HepG2 (cell line): ENCODE results near the gene GPX2. TPM values are rescaled to one million over a fixed set of nuclear protein-coding genes. Genes with fewer than 3 reads are reported as not detected.

Experiments used
- JUND ChIP-seq: sonication (generic); formaldehyde crosslinking; IDR thresholded peaks from 2 replicates; pipeline ENCODE4 v1.8.0; 2022; ENCODE audit warnings: mild to moderate bottlenecking, missing genetic modification reagents
- ZNF407 ChIP-seq: sonication (generic); formaldehyde crosslinking; IDR thresholded peaks from one replicate; pipeline ENCODE4 v1.5.1; 2020; ENCODE audit warnings: mild to moderate bottlenecking, missing genetic modification reagents; ENCODE audit errors: not compliant biosample characterization
- ZSCAN31 ChIP-seq: sonication (generic); formaldehyde crosslinking; IDR thresholded peaks from 2 replicates; pipeline ENCODE4 v1.5.0; 2020; ENCODE audit warnings: low read depth, mild to moderate bottlenecking, missing genetic modification reagents
- polyA plus RNA-seq, 8 experiments: library from polyadenylated mRNA; depleted of rRNA in 3 of 8; stranded (reverse) in 7 of 8; unstranded in 1 of 8; fragments of >200 nt; fragmentation: Illumina TruSeq in 4 of 8; extraction: Trizol in 4 of 8; gene quantifications; 2 replicates each; pipeline versions ENCODE4 v1.2.1 to v1.2.3, GENCODE V29; 2011 to 2016; ENCODE audit warnings: low read depth in 4 of 8, missing spikeins in 1 of 8, mixed read lengths in 1 of 8; ENCODE audit not compliant: insufficient read depth in 1 of 8
- total RNA-seq, 5 experiments: library from RNA; depleted of rRNA; stranded (reverse); fragments of >200 nt; fragmentation: Illumina TruSeq; extraction: Trizol; gene quantifications; 2 replicates each; pipeline ENCODE4 v1.2.3, GENCODE V29; 2016; ENCODE audit warnings: low read depth in 1 of 5
- TF ChIP-seq, protein P1 (sequence below): sonication (generic); formaldehyde crosslinking; IDR thresholded peaks from 2 replicates; pipeline ENCODE4 v1.4.0; 2020; ENCODE audit warnings: missing genetic modification reagents

The GPX2 gene
- total and polyA plus RNA-seq, 2 of the 13 experiments (the other 11 are each of a cell fraction or from before 2014, with no cell fraction given) = 526 to 674 TPM

GRCh38 chr14:64971943-64972791 lies 29.6 kb upstream of the GPX2 start, which contains the start of gene RAB15 (continued):
- TF ChIP-seq ZNF407 (CRISPR knock-in tag) (no peak), ZSCAN31 (CRISPR knock-in tag) (no peak), JUND (CRISPR knock-in tag) (no peak)
- TF ChIP-seq, protein P1, sequence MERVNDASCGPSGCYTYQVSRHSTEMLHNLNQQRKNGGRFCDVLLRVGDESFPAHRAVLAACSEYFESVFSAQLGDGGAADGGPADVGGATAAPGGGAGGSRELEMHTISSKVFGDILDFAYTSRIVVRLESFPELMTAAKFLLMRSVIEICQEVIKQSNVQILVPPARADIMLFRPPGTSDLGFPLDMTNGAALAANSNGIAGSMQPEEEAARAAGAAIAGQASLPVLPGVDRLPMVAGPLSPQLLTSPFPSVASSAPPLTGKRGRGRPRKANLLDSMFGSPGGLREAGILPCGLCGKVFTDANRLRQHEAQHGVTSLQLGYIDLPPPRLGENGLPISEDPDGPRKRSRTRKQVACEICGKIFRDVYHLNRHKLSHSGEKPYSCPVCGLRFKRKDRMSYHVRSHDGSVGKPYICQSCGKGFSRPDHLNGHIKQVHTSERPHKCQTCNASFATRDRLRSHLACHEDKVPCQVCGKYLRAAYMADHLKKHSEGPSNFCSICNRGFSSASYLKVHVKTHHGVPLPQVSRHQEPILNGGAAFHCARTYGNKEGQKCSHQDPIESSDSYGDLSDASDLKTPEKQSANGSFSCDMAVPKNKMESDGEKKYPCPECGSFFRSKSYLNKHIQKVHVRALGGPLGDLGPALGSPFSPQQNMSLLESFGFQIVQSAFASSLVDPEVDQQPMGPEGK (CRISPR knock-in tag) = peak; percentile 58
